Fibroblast of mammary gland (primary cell): ENCODE results near the gene NTN5.
A peak's percentile ranks its signal among the peaks of the same experiment; 100 is the strongest.

Experiments used
- DNase-seq: peaks from one replicate; pipeline ENCODE4 v3.0.0-alpha.2; 2010; ENCODE audit warnings: low read depth
- H3K4me3 ChIP-seq: 2 replicates; pipeline ENCODE4 v1.5.1; 2011; ENCODE audit warnings: low read depth, mild to moderate bottlenecking, low read length, moderate library complexity; ENCODE audit not compliant: control insufficient read depth
- CTCF ChIP-seq: conservative IDR thresholded peaks from 2 replicates; pipeline ENCODE4 v1.5.1; 2011; ENCODE audit warnings: low read depth, low read length, inconsistent platforms; ENCODE audit not compliant: control insufficient read depth, insufficient read depth

Gene NTN5

GRCh38 chr19:48625891-48626327 is 46.9 kb downstream of the NTN5 start:
- no peak overlapping the region for H3K4me3 ChIP-seq
- DNase-seq: no peak

DNA sequence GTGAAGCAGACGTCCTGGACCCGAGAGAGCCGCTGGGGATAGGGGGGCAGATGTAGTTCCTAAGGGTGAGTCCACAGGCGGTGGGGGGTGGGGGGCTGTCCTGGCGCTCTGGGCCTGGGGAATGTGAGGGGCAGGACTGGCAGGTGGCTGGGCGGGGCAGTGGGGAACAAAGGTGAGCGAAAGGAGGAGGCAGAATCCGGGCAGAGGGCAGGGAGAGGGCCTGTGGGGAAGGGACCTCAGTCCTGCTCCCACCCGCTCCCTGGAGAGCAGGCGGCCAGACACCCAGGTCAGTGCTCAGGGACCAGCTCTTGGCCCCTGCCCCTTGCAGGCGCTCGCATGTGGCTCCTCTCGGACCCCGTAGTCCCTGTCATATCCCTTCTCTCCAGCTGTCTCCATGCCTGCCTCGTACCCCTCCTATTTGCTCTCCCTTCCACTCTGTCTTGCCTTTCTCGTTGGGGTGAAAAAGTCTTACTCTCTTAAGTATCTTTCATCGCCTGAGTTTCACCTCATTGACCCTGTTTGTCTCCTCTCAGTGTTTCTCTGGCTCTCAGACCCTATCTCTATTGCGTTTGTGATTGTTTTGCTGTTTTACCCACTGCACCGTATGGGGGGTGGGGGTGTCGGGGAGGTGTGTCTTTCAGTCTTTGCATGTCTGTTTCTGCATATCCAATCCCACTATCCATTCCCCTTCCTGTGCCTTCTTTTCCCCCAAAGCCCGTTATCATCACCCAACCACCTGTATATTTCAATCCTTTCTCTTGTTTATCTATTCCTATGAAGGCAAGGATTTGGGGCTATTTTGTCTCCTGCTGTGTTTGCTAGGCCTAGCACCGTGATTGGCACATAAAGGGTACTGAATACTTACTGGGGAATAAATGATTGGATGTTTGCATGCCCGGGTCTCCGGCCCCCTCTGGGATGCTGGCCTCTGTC is 47.8 kb downstream of the NTN5 start:
- peak overlapping the region; percentile 65 for H3K4me3 ChIP-seq
- no peak for DNase-seq
- TF ChIP-seq CTCF: no peak

More at GRCh38 chr19:48625891-48626327, 46.9 kb downstream of the NTN5 start:
- no peak for TF ChIP-seq CTCF

DNA sequence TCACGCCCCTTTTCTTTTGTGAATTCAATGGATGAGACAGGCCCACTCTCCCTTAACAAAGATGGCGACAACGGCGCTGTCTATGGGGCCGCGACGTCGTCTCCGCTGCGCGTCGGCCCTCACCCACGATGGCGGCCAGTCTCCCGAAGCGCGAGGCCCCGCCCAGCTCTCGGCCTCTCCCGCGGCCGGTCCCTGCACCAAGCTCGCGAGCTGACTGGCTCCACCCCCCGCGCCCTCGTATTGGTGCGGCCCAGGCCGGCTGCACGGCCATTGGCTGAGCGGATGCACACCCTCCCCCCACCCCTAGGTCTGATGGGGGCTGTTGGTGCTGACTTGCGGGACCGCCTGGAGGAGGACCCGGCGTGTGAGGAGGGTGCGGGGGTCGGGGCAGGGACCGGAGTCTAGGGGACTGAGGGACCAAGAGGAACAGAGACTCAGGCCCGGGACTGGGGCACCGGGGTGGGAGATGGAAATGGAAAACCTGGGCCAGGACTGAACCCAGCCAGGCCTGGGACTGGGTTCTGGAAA is 48.7 kb downstream of the NTN5 start:
- DNase-seq: peak; percentile 95
- peak overlapping the region; percentile 65 for H3K4me3 ChIP-seq
- no peak for TF ChIP-seq CTCF

DNA sequence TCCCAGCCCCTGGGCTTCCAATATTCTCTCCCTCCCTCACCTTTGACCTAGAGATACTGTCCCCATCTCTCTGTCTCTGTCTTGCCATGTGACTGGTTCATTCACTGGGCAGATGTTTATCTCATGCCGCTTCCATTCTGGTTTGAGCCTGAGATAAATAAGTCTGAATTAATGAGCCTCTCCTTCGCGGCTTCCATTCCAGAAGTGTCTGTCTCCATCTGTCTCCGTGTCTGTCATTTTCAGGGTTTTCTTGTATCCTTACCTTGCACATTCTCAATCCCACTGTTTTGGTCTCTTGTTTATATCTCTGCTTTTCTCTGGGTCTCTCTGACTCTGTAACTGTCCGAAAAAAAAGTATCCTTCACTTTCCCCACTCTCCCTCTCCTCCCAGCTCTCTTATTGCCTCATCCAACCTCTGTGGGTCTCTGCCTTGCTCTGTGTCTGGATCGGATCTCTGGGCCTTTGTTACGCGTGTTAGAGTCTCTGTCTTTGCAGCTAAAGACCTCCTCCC is 49.2 kb downstream of the NTN5 start:
- H3K4me3 ChIP-seq: peak overlapping the region; percentile 49
- DNase-seq: no peak
- no peak for TF ChIP-seq CTCF

- DNase-seq: peak; percentile 53
- no peak for TF ChIP-seq CTCF
- peak overlapping the region; percentile 100 for H3K4me3 ChIP-seq
Measured at GRCh38 chr19:48619692-48620585, 52.9 kb downstream of the NTN5 start.

DNA sequence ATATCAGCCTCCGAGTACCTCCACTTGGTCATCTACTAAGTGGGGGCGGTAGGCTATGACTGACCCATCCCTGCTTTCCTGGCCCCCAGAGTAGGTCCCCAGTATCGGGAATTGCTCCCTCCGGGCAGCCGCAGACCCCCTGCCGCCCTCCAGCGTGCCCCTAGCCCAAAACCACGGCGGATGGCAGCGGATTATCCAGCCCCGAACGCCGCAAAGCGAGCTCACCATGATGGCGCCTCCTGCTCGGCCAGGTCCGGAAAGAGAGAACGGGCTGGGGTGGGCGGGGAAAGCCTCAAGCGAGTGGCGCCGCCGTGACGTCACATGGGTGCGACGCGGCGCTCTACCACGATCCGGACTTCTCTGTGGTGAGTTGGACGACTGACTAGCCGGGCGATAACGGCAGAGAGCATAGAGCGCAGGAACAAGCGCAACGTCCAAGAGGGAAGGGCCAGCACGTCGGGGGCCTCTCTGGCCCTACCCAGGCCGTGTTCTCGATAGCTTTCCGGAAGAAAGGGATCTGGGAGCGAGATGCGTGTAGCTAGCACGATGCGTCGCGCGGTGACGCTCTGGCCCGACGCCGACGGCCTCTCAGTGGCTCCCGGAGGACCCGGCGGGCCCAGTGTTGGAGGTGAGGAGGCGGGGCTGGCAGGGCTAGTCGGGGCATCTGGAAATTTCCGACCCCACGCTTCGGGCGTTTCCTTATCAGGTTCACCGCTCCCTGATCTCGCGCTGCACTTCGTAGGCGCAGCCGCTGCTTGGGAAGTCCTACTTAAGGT is 53.7 kb downstream of the NTN5 start, which contains the start of the genes RPL18 and SPHK2:
Gene RPL18, minus strand, starts transcription at position 263 of the 776 bp plus-strand sequence. Its CDS starts 35 bp downstream, at position 228.
Gene SPHK2, plus strand, starts transcription at position 591 of the 776 bp plus-strand sequence. CDS start 1,009 bp downstream, outside the sequence.
- TF ChIP-seq CTCF: no peak
- peak within 1 kb of the TSS; percentile 100 for H3K4me3 ChIP-seq
- peak; percentile 100 for DNase-seq
